B cell (primary cell): ENCODE measurements around the gene SNX10. TPM values are rescaled to one million over a fixed set of nuclear protein-coding genes. Genes with fewer than 3 reads are reported as not detected.

Source experiments
- ATAC-seq: fragments of 200-7000 bp; cut with Tn5 transposase; one replicate; pipeline ENCODE4 v1.10.0; 2021; ENCODE audit warnings: low read depth, mild to moderate bottlenecking, moderate number of reproducible peaks, moderate library complexity
- CTCF ChIA-PET: fragments of 350-600 bp; sonication (Branson Sonifier 250); formaldehyde crosslinking; loops from one replicate; lab custom pipeline; 2021; ENCODE audit warnings: antibody characterized with exemption, inconsistent platforms; lab: Charles Lee
- POLR2A ChIA-PET: fragments of 350-600 bp; sonication (Branson Sonifier 250); formaldehyde crosslinking; loops from one replicate; lab custom pipeline; 2021; ENCODE audit warnings: antibody characterized with exemption; lab: Charles Lee
- DNase-seq: peaks from one replicate; pipeline ENCODE4 v3.0.0; 2013
- H2AFZ ChIP-seq: 2 replicates; pipeline ENCODE4 v1.6.1; 2012; ENCODE audit warnings: mild to moderate bottlenecking, low read depth, low read length; ENCODE audit not compliant: insufficient read depth, poor library complexity, severe bottlenecking
- H3K27ac ChIP-seq, 2 donors: 1 replicate in 1 of 2; 2 replicates in 1 of 2; pipeline ENCODE4 v1.5.1; 2012 to 2013; ENCODE audit warnings: low read length in 2 of 2, mild to moderate bottlenecking in 2 of 2, moderate library complexity in 1 of 2
- H3K27me3 ChIP-seq, 4 experiments: fragments of 200-600 bp in 1 of 4; sonication (generic) in 1 of 4; replicated peaks in 1 of 4; 1 replicate in 2 of 4; 2 replicates in 2 of 4; pipeline versions ENCODE4 v1.6.1 to v1.7.0; 2013 to 2016; ENCODE audit warnings: low read length in 3 of 4, mild to moderate bottlenecking in 2 of 4, mixed read lengths in 1 of 4, moderate library complexity in 1 of 4; ENCODE audit not compliant: insufficient read depth in 4 of 4, control insufficient read depth in 3 of 4; ENCODE audit errors: control extremely low read depth in 1 of 4
- H3K36me3 ChIP-seq, 2 experiments: replicated peaks in 1 of 2; 1 replicate in 1 of 2; 2 replicates in 1 of 2; pipeline versions ENCODE4 v1.6.1 to v1.7.1; 2013; ENCODE audit warnings: low read length in 1 of 2; ENCODE audit not compliant: insufficient read depth in 2 of 2, control insufficient read depth in 1 of 2; ENCODE audit errors: control extremely low read depth in 1 of 2, extremely low read depth in 1 of 2
- H3K4me1 ChIP-seq, 2 donors: fragments of 200-600 bp in 1 of 2; sonication (generic) in 1 of 2; 1 replicate in 1 of 2; 2 replicates in 1 of 2; pipeline versions ENCODE4 v1.5.1 to v1.6.1; 2013 to 2017; ENCODE audit warnings: low read length in 2 of 2; ENCODE audit not compliant: control insufficient read depth in 2 of 2, insufficient read depth in 2 of 2
- H3K4me2 ChIP-seq: replicated peaks from 2 replicates; pipeline ENCODE3; 2012; ENCODE audit warnings: mild to moderate bottlenecking, low read depth, low read length; ENCODE audit not compliant: poor library complexity, severe bottlenecking
- H3K4me3 ChIP-seq, 5 experiments: fragments of 200-600 bp in 1 of 5; sonication (generic) in 1 of 5; 1 replicate in 3 of 5; 2 replicates in 2 of 5; pipeline versions ENCODE4 v1.5.1 to v1.7.0; 2011 to 2016; ENCODE audit warnings: low read length in 4 of 5, mild to moderate bottlenecking in 4 of 5, low read depth in 2 of 5, control low read depth in 1 of 5, moderate library complexity in 1 of 5; ENCODE audit not compliant: insufficient read depth in 1 of 5; ENCODE audit errors: control extremely low read depth in 1 of 5, extremely low read depth in 1 of 5
- H3K79me2 ChIP-seq: fragments of 200-600 bp; sonication (generic); one replicate; pipeline ENCODE4 v1.6.0; 2016; ENCODE audit warnings: low read length; ENCODE audit not compliant: control insufficient read depth, insufficient read depth
- H3K9ac ChIP-seq: fragments of 200-600 bp; sonication (generic); 2 replicates; pipeline ENCODE4 v1.6.1; 2017; ENCODE audit warnings: mild to moderate bottlenecking, low read length, moderate library complexity
- H3K9me3 ChIP-seq, 3 donors: one replicate each; pipeline versions ENCODE4 v1.6.1 to v1.7.1; 2013; ENCODE audit warnings: low read length in 2 of 3; ENCODE audit not compliant: control insufficient read depth in 2 of 3, insufficient read depth in 1 of 3; ENCODE audit errors: control extremely low read depth in 1 of 3
- H4K20me1 ChIP-seq: 2 replicates; pipeline ENCODE4 v1.6.0; 2012; ENCODE audit warnings: mild to moderate bottlenecking, low read length; ENCODE audit not compliant: insufficient read depth, control insufficient read depth, poor library complexity, severe bottlenecking
- H3K27ac Mint-ChIP-seq: one replicate; pipeline ENCODE4 v1.8.0; 2021; ENCODE audit warnings: mixed read lengths
- H3K27me3 Mint-ChIP-seq: one replicate; pipeline ENCODE4 v1.8.0; 2021; ENCODE audit warnings: mixed read lengths
- H3K4me1 Mint-ChIP-seq: one replicate; pipeline ENCODE4 v1.8.0; 2021; ENCODE audit warnings: mixed read lengths
- H3K4me3 Mint-ChIP-seq: one replicate; pipeline ENCODE4 v1.8.0; 2021; ENCODE audit warnings: mixed read lengths
- H3K9me3 Mint-ChIP-seq: one replicate; pipeline ENCODE4 v1.8.0; 2022; ENCODE audit warnings: mixed read lengths; ENCODE audit not compliant: insufficient read depth
- CTCF ChIP-seq: fragments of 200-600 bp; IDR thresholded peaks from one replicate; pipeline ENCODE4 v1.8.0; 2022; ENCODE audit warnings: antibody characterized with exemption, mild to moderate bottlenecking
- EZH2 ChIP-seq: IDR thresholded peaks from 2 replicates; pipeline ENCODE4 v1.6.1; 2012; ENCODE audit warnings: borderline replicate concordance, low read depth, mild to moderate bottlenecking, moderate library complexity, low read length; ENCODE audit not compliant: insufficient read depth, poor library complexity, severe bottlenecking
- WGBS: methylation state at CpG from one replicate; pipeline ENCODE4 v1.1.5; 2013; ENCODE audit warnings: missing lambda C conversion rate; ENCODE audit not compliant: insufficient coverage; 5-methylcytosine and 5-hydroxymethylcytosine counted together
- intact Hi-C: fragments of 100-400 bp; cut with micrococcal nuclease; formaldehyde crosslinking; loops from one replicate; pipeline ENCODE4 v1.10.0; 2022
- polyA plus RNA-seq: library from polyadenylated mRNA; depleted of rRNA; stranded (reverse); fragments of >200 nt; gene quantifications from 2 replicates; pipeline ENCODE4 v1.2.3, GENCODE V29; 2012
- total RNA-seq, 2 donors: library from RNA; stranded (reverse); fragments of 120-200 nt in 1 of 2; gene quantifications; 1 replicate in 1 of 2; 2 replicates in 1 of 2; pipeline versions ENCODE4 v1.2.3 to v1.2.4, GENCODE V29; 2013 to 2022

SNX10 gene
- total and polyA plus RNA-seq, 2 donors (not counting 1 experiment from before 2014, with no cell fraction given): 26.5 to 29.2 TPM

GRCh38 chr7:26356929-26357798 lies 65.5 kb downstream of the SNX10 start:
- Histone ChIP-seq H3K9ac (no peak overlapping the region), H3K4me1 (peaks cover 21 to 37% of the 10 kb centered on the region in 2 donors), H4K20me1 (no peaks in the 10 kb centered on the region), H3K4me2 (no peak overlapping the region), H3K27ac (no peak overlapping the region), H3K27me3 (no peaks in the 10 kb centered on the region), H2AFZ (no peak overlapping the region), H3K79me2 (peaks cover 62% of the 10 kb centered on the region), H3K4me3 (no peak overlapping the region), H3K9me3 (no peaks in the 10 kb centered on the region), H3K36me3 (peaks cover 0 to 11% of the 10 kb centered on the region in 2 experiments)
- Mint-ChIP-seq H3K27ac (peak overlapping the region; percentile 58), H3K4me1 (peaks cover 42% of the 10 kb centered on the region), H3K4me3 (no peak overlapping the region), H3K9me3 (no peaks in the 10 kb centered on the region), H3K27me3 (no peaks in the 10 kb centered on the region)
- DNase-seq (no peak), ATAC-seq (no peak)
- POLR2A ChIA-PET: interaction anchor here (0.9 kb wide), 1 partner anchor 10 kb away, joined by 3 read pairs; no protein-coding TSS in a partner anchor
- intact Hi-C loops: no loop called here
- TF ChIP-seq EZH2: no peak
- no peak for TF ChIP-seq CTCF
- CTCF ChIA-PET: interaction anchor here (1.0 to 2.2 kb wide), 5 partner anchors 8 to 266 kb away, joined by 3 to 8 read pairs (median 5); no protein-coding TSS in a partner anchor
- WGBS: 100% methylated on average over 2 of the region's 4 CpGs

- Mint-ChIP-seq H3K27ac (peak overlapping the region; percentile 58), H3K9me3 (no peaks in the 10 kb centered on the region), H3K27me3 (no peaks in the 10 kb centered on the region), H3K4me3 (no peak overlapping the region), H3K4me1 (peaks cover 46% of the 10 kb centered on the region)
- H2AFZ ChIP-seq: no peak overlapping the region
- no peaks in the 10 kb centered on the region for H4K20me1 ChIP-seq
- TF ChIP-seq CTCF: no peak
- no peak for TF ChIP-seq EZH2
- H3K9ac ChIP-seq: no peak overlapping the region
- H3K36me3 ChIP-seq: peaks cover 0 to 8% of the 10 kb centered on the region in 2 experiments
- H3K27ac ChIP-seq: no peak overlapping the region
- H3K27me3 ChIP-seq: no peaks in the 10 kb centered on the region
- intact Hi-C loops: no loop called here
- DNase-seq (no peak), ATAC-seq (no peak)
- H3K4me3 ChIP-seq: no peak overlapping the region
- peaks cover 61% of the 10 kb centered on the region for H3K79me2 ChIP-seq
- peaks cover 23 to 42% of the 10 kb centered on the region in 2 donors for H3K4me1 ChIP-seq
- ChIA-PET CTCF (interaction anchor here (1.0 to 2.2 kb wide), 5 partner anchors 7 to 267 kb away, joined by 3 to 8 read pairs (median 5); no protein-coding TSS in a partner anchor), POLR2A (interaction anchor here (0.9 kb wide), 1 partner anchor 9 kb away, joined by 3 read pairs; no protein-coding TSS in a partner anchor)
- WGBS: 100% methylated on average over 1 of the region's 2 CpGs
- no peak overlapping the region for H3K4me2 ChIP-seq
- H3K9me3 ChIP-seq: no peaks in the 10 kb centered on the region
Measured at GRCh38 chr7:26357799-26358151, 66.1 kb downstream of the SNX10 start.
